VCaP (cell line): ENCODE results near the gene ABHD2.
A peak's percentile ranks its signal among the peaks of the same experiment; 100 is the strongest.

ENCODE experiments used
- H3K27ac ChIP-seq: fragments of 450-650 bp; 2 replicates; pipeline ENCODE4 v1.5.1; 2017
- TF ChIP-seq, protein P1 (sequence below): fragments of 450-650 bp; conservative IDR thresholded peaks from 2 replicates; pipeline ENCODE4 v1.5.1; 2017; ENCODE audit warnings: mild to moderate bottlenecking, moderate library complexity

Gene ABHD2

DNA sequence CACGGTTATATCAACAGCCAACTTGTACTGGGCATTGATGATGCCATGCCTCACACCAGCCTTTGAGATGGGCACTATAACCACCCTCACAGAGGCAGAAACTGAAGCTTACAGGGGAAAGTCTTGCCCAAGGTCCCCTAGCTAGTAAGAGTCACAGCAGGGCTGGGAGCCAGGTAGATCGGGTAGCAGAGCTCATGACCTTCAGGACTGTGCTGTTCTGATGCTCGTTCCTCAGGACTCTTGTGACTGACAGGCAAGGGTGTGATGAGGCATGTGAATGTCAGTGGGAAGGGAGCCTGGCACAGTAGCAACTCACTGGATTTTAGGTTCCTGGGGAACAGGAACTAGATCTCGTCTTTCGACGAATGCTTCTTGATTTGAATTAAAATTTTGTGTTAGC, 67.4 kb downstream of the ABHD2 start:
- H3K27ac ChIP-seq = no peak overlapping the region
- TF ChIP-seq, protein P1, sequence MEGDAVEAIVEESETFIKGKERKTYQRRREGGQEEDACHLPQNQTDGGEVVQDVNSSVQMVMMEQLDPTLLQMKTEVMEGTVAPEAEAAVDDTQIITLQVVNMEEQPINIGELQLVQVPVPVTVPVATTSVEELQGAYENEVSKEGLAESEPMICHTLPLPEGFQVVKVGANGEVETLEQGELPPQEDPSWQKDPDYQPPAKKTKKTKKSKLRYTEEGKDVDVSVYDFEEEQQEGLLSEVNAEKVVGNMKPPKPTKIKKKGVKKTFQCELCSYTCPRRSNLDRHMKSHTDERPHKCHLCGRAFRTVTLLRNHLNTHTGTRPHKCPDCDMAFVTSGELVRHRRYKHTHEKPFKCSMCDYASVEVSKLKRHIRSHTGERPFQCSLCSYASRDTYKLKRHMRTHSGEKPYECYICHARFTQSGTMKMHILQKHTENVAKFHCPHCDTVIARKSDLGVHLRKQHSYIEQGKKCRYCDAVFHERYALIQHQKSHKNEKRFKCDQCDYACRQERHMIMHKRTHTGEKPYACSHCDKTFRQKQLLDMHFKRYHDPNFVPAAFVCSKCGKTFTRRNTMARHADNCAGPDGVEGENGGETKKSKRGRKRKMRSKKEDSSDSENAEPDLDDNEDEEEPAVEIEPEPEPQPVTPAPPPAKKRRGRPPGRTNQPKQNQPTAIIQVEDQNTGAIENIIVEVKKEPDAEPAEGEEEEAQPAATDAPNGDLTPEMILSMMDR = no peak

DNA sequence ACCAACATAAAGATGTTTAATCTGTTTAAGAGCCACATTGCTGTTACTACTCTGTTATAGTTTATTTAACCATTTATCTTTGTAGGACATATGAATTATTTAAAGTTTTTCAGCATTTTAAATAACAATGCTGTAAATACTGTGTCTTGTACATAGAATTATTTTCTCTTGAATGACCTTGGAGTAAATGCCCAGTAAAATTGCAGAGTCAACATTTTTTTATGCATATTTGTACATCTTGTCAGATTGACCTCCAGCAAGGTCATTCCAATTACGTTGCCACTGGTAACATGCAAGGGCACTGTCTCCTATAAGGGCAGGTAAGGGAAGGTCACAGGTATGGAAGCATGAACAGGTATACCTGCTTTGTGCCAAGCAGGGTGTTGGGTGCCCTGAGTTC, 68.8 kb downstream of the ABHD2 start:
- H3K27ac ChIP-seq = no peak overlapping the region
- TF ChIP-seq, protein P1 = no peak

DNA sequence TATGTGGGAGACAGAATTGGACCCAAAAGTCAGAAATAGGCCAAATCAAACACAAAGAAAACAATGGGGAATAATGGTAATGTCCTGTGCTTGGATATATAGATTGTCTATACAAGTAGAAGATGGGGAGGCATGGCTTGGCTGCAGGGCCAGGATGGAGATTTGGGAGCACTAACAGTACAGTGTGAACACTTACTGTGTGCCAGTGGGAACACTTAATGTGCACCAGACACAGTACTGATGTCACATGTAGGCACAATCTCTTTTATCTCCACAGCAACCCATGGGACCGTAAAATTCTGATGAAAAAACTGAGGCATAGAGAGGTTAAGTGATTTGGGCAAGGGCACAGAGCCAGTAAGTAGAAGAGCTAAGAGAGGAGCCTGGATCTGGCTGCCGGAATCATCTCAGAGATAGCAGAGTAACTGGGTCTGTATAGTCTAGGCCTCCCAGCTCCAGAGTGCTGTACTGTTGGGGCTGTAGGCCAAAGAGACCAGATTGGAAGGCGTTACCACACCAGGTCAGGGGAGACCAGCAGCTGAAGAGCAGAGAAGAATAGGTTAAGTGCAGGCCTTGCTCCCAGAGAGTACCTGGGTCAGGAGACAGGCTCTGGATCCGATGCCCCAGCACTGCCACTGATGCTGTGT, 69.8 kb downstream of the ABHD2 start:
- no peak overlapping the region for H3K27ac ChIP-seq
- TF ChIP-seq, protein P1 = no peak

DNA sequence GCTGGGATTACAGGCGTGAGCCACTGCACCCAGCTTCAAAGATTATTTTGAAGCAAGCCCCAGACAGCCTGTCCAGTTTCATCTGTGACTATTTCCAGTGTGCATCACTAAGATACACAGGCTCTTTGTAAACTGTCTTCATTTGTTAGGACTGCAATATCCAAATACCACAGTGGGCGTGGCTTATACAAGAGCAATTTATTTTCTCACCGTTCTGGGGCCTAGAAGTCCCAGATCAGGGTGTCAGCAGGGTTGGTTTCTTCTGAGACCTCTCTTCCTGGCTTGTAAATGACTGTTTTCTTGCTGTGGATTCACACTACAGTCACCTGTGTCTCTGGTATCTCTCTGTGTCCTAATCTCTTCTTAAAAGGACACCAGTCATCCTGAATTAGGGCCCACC, 73.4 kb downstream of the ABHD2 start:
- no peak overlapping the region for H3K27ac ChIP-seq
- TF ChIP-seq, protein P1 = no peak

DNA sequence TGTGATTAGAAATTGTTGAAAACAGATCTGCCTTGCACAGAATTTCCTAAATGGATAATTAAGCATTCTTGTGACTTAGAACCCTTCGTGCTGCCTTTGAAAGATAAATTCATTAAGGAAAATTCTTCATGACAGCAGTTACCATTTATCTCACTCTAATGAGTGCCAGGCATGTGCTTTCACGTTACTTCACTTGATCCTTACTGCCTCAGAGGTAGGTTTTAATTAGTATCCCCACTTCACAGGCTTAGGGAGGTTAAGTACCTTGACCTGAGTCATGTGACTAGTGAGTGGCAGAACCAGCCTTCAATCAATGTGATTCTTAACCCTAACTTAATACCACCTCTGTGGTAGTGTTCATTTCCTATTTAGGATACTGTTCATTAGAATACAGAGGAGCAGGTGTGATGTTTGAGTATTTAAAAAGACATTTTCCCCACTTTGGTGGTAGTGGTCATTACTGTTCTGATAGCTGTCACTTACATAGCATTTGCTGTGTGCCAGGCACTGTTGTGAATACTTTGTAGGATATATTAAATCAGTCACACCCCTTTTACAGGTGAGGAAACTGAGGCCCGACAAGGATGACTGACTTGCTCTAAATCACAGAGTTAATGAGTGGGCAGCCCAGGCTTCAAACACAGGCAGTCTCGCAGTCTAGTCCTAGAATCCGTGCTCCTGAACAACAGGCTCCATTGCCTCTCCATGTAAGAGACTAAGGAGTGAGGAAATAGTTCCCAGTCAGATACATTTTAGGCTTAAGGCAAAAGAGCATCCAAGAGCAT, 75.2 kb downstream of the ABHD2 start:
- peak overlapping the region; percentile 68 for H3K27ac ChIP-seq
- TF ChIP-seq, protein P1 = no peak

DNA sequence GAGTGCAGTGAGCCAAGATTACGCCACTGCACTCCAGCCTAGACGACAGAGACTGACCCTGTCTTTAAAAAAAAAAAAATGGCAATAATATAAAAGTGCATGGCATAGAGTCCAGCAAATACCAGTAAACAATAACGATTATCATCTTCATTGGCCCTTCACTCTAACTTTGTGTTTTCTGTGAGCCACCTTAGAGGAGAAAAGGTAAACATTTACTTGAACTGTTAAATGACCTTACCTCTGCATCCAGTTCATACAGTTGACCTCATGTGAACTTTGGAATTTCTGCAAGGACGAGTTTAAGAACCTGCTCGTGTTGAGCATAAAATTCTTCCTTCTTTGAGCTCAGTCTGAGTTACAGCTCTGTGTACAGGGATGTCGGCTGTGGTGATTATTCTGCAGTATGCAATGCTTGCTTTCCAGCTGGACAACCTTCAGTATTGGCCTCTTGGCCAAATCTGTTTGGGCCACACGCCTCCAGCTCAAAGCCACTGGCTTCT, 76.5 kb downstream of the ABHD2 start:
- H3K27ac ChIP-seq = peak overlapping the region; percentile 68
- TF ChIP-seq, protein P1 = no peak

DNA sequence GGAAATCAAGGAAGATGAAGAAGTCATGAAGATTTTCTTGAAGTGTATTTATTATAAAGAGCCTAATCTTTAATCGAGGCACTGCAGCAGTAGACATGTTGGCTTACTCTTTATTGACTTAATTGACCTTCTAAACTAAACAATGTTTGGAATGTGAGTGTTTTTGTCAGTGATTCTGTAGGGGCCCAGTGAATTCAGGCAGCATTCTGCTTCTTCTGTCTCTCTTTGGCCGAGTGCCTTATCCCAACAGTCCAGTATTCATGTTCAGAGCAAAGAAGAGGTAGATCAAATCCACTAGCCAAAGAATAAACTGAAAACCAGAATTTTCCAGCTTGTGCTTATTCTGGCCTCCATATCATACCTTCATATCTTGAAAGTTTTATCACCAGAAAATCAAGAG, 77.4 kb downstream of the ABHD2 start:
- peak overlapping the region; percentile 68 for H3K27ac ChIP-seq
- TF ChIP-seq, protein P1 = no peak
